ENCODE measurements around the gene MLLT6. TPM values are rescaled to one million over a fixed set of nuclear protein-coding genes. Genes with fewer than 3 reads are reported as not detected.

The MLLT6 gene
- total and polyA plus RNA-seq, 2 of the 13 experiments (the other 11 are each of a cell fraction or from before 2014, with no cell fraction given) = 50.7 to 69.5 TPM

GRCh38 chr17:38752308-38753070 is 47.4 kb downstream of the MLLT6 start, which contains the start of gene PSMB3 (continued):
- TF ChIP-seq PAXIP1 (CRISPR knock-in tag; conservative IDR thresholded peaks at IDR 0.05) = peak; percentile 61
- peak; percentile 78 for TF ChIP-seq ZSCAN21 (CRISPR knock-in tag; IDR thresholded peaks at IDR 0.05; ENCODE audit: borderline replicate concordance)
- peak; percentile 78 for TF ChIP-seq GMEB1 (CRISPR knock-in tag; IDR thresholded peaks at IDR 0.05; ENCODE audit: borderline replicate concordance)
- TF ChIP-seq YY1 (IDR thresholded peaks at IDR 0.05; ENCODE audit: insufficient read depth, insufficient replicate concordance, low read depth, low read length) = peak; percentile 63
- TF ChIP-seq AKNA (CRISPR knock-in tag; IDR thresholded peaks at IDR 0.05; ENCODE audit: borderline replicate concordance) = no peak
- TF ChIP-seq ZNF747 (CRISPR knock-in tag; IDR thresholded peaks at IDR 0.05; ENCODE audit: borderline replicate concordance) = peak; percentile 76
- no peak; the same call in 1 of the 2 replicates for TF ChIP-seq STAT6 (CRISPR knock-in tag; IDR thresholded peaks at IDR 0.05; ENCODE audit: borderline replicate concordance)
- peak; percentile 91 for TF ChIP-seq FOXK1 (CRISPR knock-in tag; IDR thresholded peaks at IDR 0.05; ENCODE audit: borderline replicate concordance, low read depth)
- no peak for TF ChIP-seq ZNF337 (CRISPR knock-in tag; IDR thresholded peaks at IDR 0.05; ENCODE audit: borderline replicate concordance, low read depth)
- TF ChIP-seq YEATS4 (CRISPR knock-in tag; IDR thresholded peaks at IDR 0.05; ENCODE audit: borderline replicate concordance) = peak; percentile 93
- TF ChIP-seq TRIM22 (IDR thresholded peaks at IDR 0.05) = no peak
- TF ChIP-seq KDM4B (CRISPR knock-in tag; IDR thresholded peaks at IDR 0.05) = peak; percentile 32; the same call in 1 of the 2 replicates

Data from HepG2 (cell line).